ENCODE results near the gene PIP5KL1. TPM values are rescaled to one million over a fixed set of nuclear protein-coding genes. Genes with fewer than 3 reads are reported as not detected.
A peak's percentile ranks its signal among the peaks of the same experiment; 100 is the strongest.

Gene PIP5KL1
- total and polyA plus RNA-seq, 2 donors (not counting 3 experiments of a cell fraction or from before 2014, with no cell fraction given): 1.5 to 2.9 TPM

DNA sequence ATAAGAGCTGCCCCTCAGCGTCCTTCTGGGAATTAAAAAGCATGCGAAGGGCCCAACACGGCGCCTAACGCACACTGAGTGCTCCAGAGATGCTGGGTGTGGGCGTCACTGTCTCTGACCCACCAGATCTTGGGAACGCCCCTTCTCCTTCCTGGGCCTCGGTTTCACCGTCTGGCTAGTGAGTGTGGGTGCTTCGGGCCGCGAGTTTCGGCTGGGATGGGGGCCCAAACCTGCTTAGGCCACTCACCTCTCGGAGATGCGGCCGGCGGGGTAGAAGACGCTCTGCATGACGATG is 3.7 kb downstream of the PIP5KL1 start:
- Histone ChIP-seq H3K27me3 (ENCODE audit: control insufficient read depth in 2 of 2, insufficient read depth in 2 of 2, low read length in 2 of 2) (peaks cover 3 to 6% of the 10 kb centered on the region in 2 experiments), H3K9ac (replicated peaks; ENCODE audit: extremely low read depth, insufficient read depth, low read length) (no peak overlapping the region), H3K4me1 (ENCODE audit: control insufficient read depth, extremely low read depth, insufficient read depth, low read length) (peaks cover 18% of the 10 kb centered on the region), H3K36me3 (ENCODE audit: control insufficient read depth in 2 of 2, extremely low read depth in 1 of 2, insufficient read depth in 2 of 2, low read length in 2 of 2) (no peaks in the 10 kb centered on the region), H3K4me3 (replicated peaks in 1 of 3; ENCODE audit: insufficient read depth in 1 of 3, low read depth in 1 of 3, low read length in 3 of 3) (no peak overlapping the region), H3K4me2 (ENCODE audit: insufficient read depth, low read length) (peak overlapping the region; percentile 10), H4K20me1 (replicated peaks; ENCODE audit: control insufficient read depth, extremely low read depth, insufficient read depth, low read length) (no peaks in the 10 kb centered on the region), H2AFZ (ENCODE audit: low read depth, low read length) (peak overlapping the region; percentile 52), H3K9me3 (replicated peaks; ENCODE audit: control insufficient read depth, insufficient read depth, low read length) (no peaks in the 10 kb centered on the region), H3K9me1 (replicated peaks; ENCODE audit: control insufficient read depth, extremely low read depth, insufficient read depth, low read length) (no peaks in the 10 kb centered on the region), H3K79me2 (ENCODE audit: control insufficient read depth, insufficient read depth, low read length) (no peaks in the 10 kb centered on the region), H3K27ac (ENCODE audit: insufficient read depth, low read depth, low read length) (no peak overlapping the region)
- TF ChIP-seq, protein P1, sequence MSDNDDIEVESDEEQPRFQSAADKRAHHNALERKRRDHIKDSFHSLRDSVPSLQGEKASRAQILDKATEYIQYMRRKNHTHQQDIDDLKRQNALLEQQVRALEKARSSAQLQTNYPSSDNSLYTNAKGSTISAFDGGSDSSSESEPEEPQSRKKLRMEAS (IDR thresholded peaks at IDR 0.05; ENCODE audit: insufficient read depth, insufficient read length): no peak
- TF ChIP-seq MYC (IDR thresholded peaks at IDR 0.05; ENCODE audit: low read depth, low read length) (no peak), EZH2 (IDR thresholded peaks at IDR 0.05; ENCODE audit: borderline replicate concordance, low read depth, low read length, severe bottlenecking) (no peak), CTCF (IDR thresholded peaks at IDR 0.05; ENCODE audit: extremely low read depth in 1 of 2, insufficient read depth in 1 of 2, low read depth in 1 of 2, low read length in 2 of 2) (no peak), GATA2 (IDR thresholded peaks at IDR 0.05; ENCODE audit: insufficient read depth, insufficient read length, low read depth, low read length) (no peak)
- no peak for FAIRE-seq
- dilution Hi-C loops (cut with MboI; ENCODE audit: extremely low pct_ligation_motif_present, low sequenced_read_pairs) (no loop called here), intact Hi-C loops (cut with micrococcal nuclease) (no loop called here)
- ChIA-PET CTCF (interaction anchor here (0.9 to 1.2 kb wide), 2 partner anchors 14 to 17 kb away, joined by 3 read pairs; no protein-coding TSS in a partner anchor), POLR2A (no interaction called here)
- DNase-seq (ENCODE audit: low read depth, low spot score): no peak
- no TSS peak for BruUV-seq (replicated peaks)

Data from endothelial cell of umbilical vein (primary cell).